CD14-positive monocyte (primary cell): Measurements from ENCODE around the gene CDC6. TPM values are rescaled to one million over a fixed set of nuclear protein-coding genes. Genes with fewer than 3 reads are reported as not detected.

Experiments
- DNase-seq, 3 donors: peaks; one replicate each; pipeline ENCODE4 v3.0.0-alpha.2; 2011 to 2022
- H2AFZ ChIP-seq: 2 replicates; pipeline ENCODE4 v1.6.0; 2012; ENCODE audit warnings: mild to moderate bottlenecking, low read depth, low read length, inconsistent platforms; ENCODE audit not compliant: insufficient read depth, poor library complexity, severe bottlenecking
- H3K27ac ChIP-seq, 2 donors: 1 replicate in 1 of 2; 2 replicates in 1 of 2; pipeline ENCODE4 v1.5.1; 2012 to 2013; ENCODE audit warnings: low read length in 2 of 2, control low read depth in 1 of 2, inconsistent platforms in 1 of 2, low read depth in 1 of 2, mild to moderate bottlenecking in 1 of 2
- H3K27me3 ChIP-seq, 2 donors: one replicate each; pipeline versions ENCODE4 v1.6.0 to v1.6.1; 2011 to 2013; ENCODE audit warnings: low read length in 2 of 2; ENCODE audit not compliant: control insufficient read depth in 2 of 2, insufficient read depth in 2 of 2
- H3K36me3 ChIP-seq, 2 donors: replicated peaks in 1 of 2; 1 replicate in 1 of 2; 2 replicates in 1 of 2; pipeline versions ENCODE4 v1.5.1 to v1.6.1; 2012 to 2013; ENCODE audit warnings: low read length in 2 of 2, control low read depth in 1 of 2, inconsistent platforms in 1 of 2, mild to moderate bottlenecking in 1 of 2; ENCODE audit not compliant: insufficient read depth in 2 of 2, control insufficient read depth in 1 of 2
- H3K4me1 ChIP-seq, 2 donors: 1 replicate in 1 of 2; 2 replicates in 1 of 2; pipeline versions ENCODE4 v1.5.1 to v1.6.1; 2012 to 2013; ENCODE audit warnings: low read length in 2 of 2, control low read depth in 1 of 2, inconsistent platforms in 1 of 2, mild to moderate bottlenecking in 1 of 2, moderate library complexity in 1 of 2; ENCODE audit not compliant: insufficient read depth in 2 of 2, control insufficient read depth in 1 of 2
- H3K4me2 ChIP-seq: replicated peaks from 2 replicates; pipeline ENCODE3; 2012; ENCODE audit warnings: low read length, moderate library complexity, mild to moderate bottlenecking; ENCODE audit not compliant: poor library complexity, severe bottlenecking; ENCODE audit errors: extremely low read depth
- H3K4me3 ChIP-seq, 3 experiments: fragments of 200-600 bp in 1 of 3; sonication (generic) in 1 of 3; replicated peaks in 1 of 3; 1 replicate in 2 of 3; 2 replicates in 1 of 3; pipeline ENCODE4 v1.5.1; 2011 to 2013; ENCODE audit warnings: low read length in 3 of 3, mild to moderate bottlenecking in 3 of 3, control low read depth in 2 of 3, low read depth in 2 of 3, inconsistent platforms in 1 of 3, moderate library complexity in 1 of 3
- H3K79me2 ChIP-seq: 2 replicates; pipeline ENCODE4 v1.6.0; 2012; ENCODE audit warnings: mild to moderate bottlenecking, control low read depth, inconsistent platforms, low read length, moderate library complexity; ENCODE audit not compliant: insufficient read depth
- H3K9ac ChIP-seq: 2 replicates; pipeline ENCODE4 v1.6.0; 2017; ENCODE audit warnings: low read length, mild to moderate bottlenecking; ENCODE audit not compliant: insufficient read depth, poor library complexity, severe bottlenecking
- H3K9me3 ChIP-seq, 2 donors: replicated peaks in 1 of 2; 1 replicate in 1 of 2; 2 replicates in 1 of 2; pipeline versions ENCODE4 v1.5.1 to v1.6.1; 2012 to 2013; ENCODE audit warnings: low read length in 2 of 2, control low read depth in 1 of 2; ENCODE audit not compliant: control insufficient read depth in 1 of 2, insufficient read depth in 1 of 2
- H4K20me1 ChIP-seq: 2 replicates; pipeline ENCODE4 v1.6.0; 2012; ENCODE audit warnings: mild to moderate bottlenecking, low read length, control low read depth, moderate library complexity; ENCODE audit not compliant: insufficient read depth
- H3K27ac Mint-ChIP-seq, 7 donors: one replicate each; pipeline ENCODE4 v1.8.0; 2020; ENCODE audit warnings: mild to moderate bottlenecking in 7 of 7, mixed read lengths in 7 of 7, moderate library complexity in 6 of 7, inconsistent platforms in 2 of 7
- H3K27me3 Mint-ChIP-seq, 3 donors: one replicate each; pipeline ENCODE4 v1.8.0; 2021 to 2022; ENCODE audit warnings: low read depth in 3 of 3, mild to moderate bottlenecking in 3 of 3, mixed read lengths in 3 of 3, moderate library complexity in 3 of 3, inconsistent platforms in 1 of 3
- H3K36me3 Mint-ChIP-seq, 2 donors: one replicate each; pipeline ENCODE4 v1.8.0; 2020; ENCODE audit warnings: mixed read lengths in 2 of 2, inconsistent platforms in 1 of 2, mild to moderate bottlenecking in 1 of 2
- H3K4me1 Mint-ChIP-seq: one replicate; pipeline ENCODE4 v1.8.0; 2020; ENCODE audit warnings: mild to moderate bottlenecking, mixed read lengths
- H3K4me3 Mint-ChIP-seq, 2 donors: one replicate each; pipeline ENCODE4 v1.8.0; 2020; ENCODE audit warnings: mild to moderate bottlenecking in 2 of 2, mixed read lengths in 2 of 2, moderate library complexity in 1 of 2
- H3K9me3 Mint-ChIP-seq, 7 donors: one replicate each; pipeline ENCODE4 v1.8.0; 2020 to 2022; ENCODE audit warnings: mixed read lengths in 7 of 7, mild to moderate bottlenecking in 6 of 7, moderate library complexity in 6 of 7, inconsistent platforms in 2 of 7
- WGBS: methylation state at CpG from one replicate; pipeline ENCODE4 v1.1.5; 2013; ENCODE audit warnings: missing lambda C conversion rate; ENCODE audit not compliant: insufficient coverage; 5-methylcytosine and 5-hydroxymethylcytosine counted together
- intact Hi-C, 2 donors: fragments of 100-400 bp; cut with micrococcal nuclease; formaldehyde crosslinking; loops; one replicate each; pipeline versions ENCODE4 v1.15.0 to v1.15.1; 2023
- polyA minus RNA-seq: library from RNA; depleted of rRNA, polyadenylated mRNA; stranded (reverse); fragments of >200 nt; gene quantifications from 2 replicates; pipeline ENCODE4 v1.2.3, GENCODE V29; 2012
- polyA plus RNA-seq, 3 donors: library from polyadenylated mRNA; depleted of rRNA in 1 of 3; unstranded in 2 of 3; stranded (reverse) in 1 of 3; fragments of 300-500 nt in 2 of 3; fragments of >200 nt in 1 of 3; fragmentation: Illumina TruSeq in 2 of 3; gene quantifications; 1 replicate in 2 of 3; 2 replicates in 1 of 3; pipeline ENCODE4 v1.2.3, GENCODE V29; 2012 to 2021
- total RNA-seq, 12 experiments: library from RNA in 1 of 12; stranded (reverse) in 1 of 12; fragments of 120-200 nt in 1 of 12; gene quantifications; one replicate each; pipeline ENCODE4 v1.2.4 and lab custom pipeline; 2013 to 2026; ENCODE audit warnings: mixed read lengths in 6 of 12, inconsistent platforms in 1 of 12
- TF ChIP-seq, protein P1 (sequence below): fragments of 200-600 bp; IDR thresholded peaks from one replicate; pipeline ENCODE4 v1.8.0; 2022; ENCODE audit warnings: antibody characterized with exemption, mild to moderate bottlenecking

Gene CDC6
- 0.25 TPM for total RNA-seq (2013)
- under 1 TPM in 2 of 3 donors, not detected in 1; 0.11 to 0.21 TPM for polyA plus RNA-seq
- under 0.01 and 0.88 TPM in 2 replicates for polyA minus RNA-seq
- 1.2 to 7.0 (median 2.1) reads per million in 11 experiments for total RNA-seq (lab: John Stamatoyannopoulos, UW)

DNA sequence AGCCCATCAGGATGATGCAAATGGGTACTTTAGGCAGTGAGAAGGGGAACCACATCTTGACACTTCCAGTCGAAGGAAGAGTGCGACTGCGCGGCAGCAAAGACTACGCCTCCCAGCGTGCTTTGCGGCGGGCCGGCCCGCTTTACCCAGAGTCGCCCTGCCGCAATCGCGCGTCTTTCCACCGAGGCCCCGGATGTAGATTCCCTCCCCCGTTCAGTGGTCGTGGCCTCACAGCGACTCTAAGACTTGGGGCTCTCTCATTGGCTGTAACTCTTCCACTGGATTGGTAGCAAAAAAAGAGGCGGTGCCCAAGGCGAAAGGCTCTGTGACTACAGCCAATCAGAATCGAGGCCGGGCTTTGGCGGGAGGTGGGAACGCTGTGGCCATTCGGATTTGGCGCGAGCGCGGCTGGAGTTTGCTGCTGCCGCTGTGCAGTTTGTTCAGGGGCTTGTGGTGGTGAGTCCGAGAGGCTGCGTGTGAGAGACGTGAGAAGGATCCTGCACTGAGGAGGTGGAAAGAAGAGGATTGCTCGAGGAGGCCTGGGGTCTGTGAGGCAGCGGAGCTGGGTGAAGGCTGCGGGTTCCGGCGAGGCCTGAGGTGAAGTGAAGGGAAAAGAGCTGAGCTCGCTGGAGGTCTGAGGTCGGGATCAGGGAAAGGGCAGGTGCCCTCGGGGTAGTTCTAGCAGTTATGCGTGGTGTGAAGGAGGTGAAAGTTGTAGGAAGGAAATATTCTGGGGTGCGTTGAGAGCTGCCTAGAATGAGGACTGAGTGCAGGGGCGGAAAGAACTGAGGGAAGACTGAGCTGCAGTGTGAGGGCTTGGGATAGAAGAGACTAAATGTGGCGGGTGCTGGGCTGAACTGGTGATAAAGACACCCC, at the start of gene CDC6:
CDC6 (plus strand) TSS at position 386 of the 876 bp plus-strand sequence. CDS start 1,542 bp downstream, outside the sequence.
- Histone ChIP-seq H2AFZ (peak within 1 kb of the TSS; percentile 95), H3K79me2 (peaks cover 37% of the 10 kb centered on the region), H3K9ac (no peak within 1 kb of the TSS), H3K4me3 (peak within 1 kb of the TSS; percentile 73 to 96 (median 74)), H3K27me3 (no peaks in the 10 kb centered on the region), H3K27ac (no peak within 1 kb of the TSS), H3K9me3 (no peaks in the 10 kb centered on the region), H3K36me3 (peaks cover 4 to 12% of the 10 kb centered on the region in 2 donors), H4K20me1 (no peaks in the 10 kb centered on the region), H3K4me1 (peaks cover 12 to 15% of the 10 kb centered on the region in 2 donors), H3K4me2 (peak within 1 kb of the TSS; percentile 98)
- DNase-seq, result peak; percentile 99
- H3K4me1 Mint-ChIP-seq, result peaks cover 15% of the 10 kb centered on the region
- peaks cover 0 to 1% (median 0%) of the 10 kb centered on the region in 3 donors for H3K27me3 Mint-ChIP-seq
- H3K9me3 Mint-ChIP-seq, result no peaks in the 10 kb centered on the region
- TF ChIP-seq, protein P1, sequence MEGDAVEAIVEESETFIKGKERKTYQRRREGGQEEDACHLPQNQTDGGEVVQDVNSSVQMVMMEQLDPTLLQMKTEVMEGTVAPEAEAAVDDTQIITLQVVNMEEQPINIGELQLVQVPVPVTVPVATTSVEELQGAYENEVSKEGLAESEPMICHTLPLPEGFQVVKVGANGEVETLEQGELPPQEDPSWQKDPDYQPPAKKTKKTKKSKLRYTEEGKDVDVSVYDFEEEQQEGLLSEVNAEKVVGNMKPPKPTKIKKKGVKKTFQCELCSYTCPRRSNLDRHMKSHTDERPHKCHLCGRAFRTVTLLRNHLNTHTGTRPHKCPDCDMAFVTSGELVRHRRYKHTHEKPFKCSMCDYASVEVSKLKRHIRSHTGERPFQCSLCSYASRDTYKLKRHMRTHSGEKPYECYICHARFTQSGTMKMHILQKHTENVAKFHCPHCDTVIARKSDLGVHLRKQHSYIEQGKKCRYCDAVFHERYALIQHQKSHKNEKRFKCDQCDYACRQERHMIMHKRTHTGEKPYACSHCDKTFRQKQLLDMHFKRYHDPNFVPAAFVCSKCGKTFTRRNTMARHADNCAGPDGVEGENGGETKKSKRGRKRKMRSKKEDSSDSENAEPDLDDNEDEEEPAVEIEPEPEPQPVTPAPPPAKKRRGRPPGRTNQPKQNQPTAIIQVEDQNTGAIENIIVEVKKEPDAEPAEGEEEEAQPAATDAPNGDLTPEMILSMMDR, result no peak
- H3K36me3 Mint-ChIP-seq, result peaks cover under 1 to 8% of the 10 kb centered on the region in 2 donors
- peak within 1 kb of the TSS; percentile 48 to 95 (median 87) for H3K27ac Mint-ChIP-seq
- intact Hi-C loops, result loop anchor here (5.0 to 10.0 kb wide), 2 partner anchors 70 to 173 kb away; partner anchors contain the start of gene WIPF2 (in 2 of the 2)
- under 1% methylated on average over 45 of the region's 47 CpGs for WGBS
- H3K4me3 Mint-ChIP-seq, result peak within 1 kb of the TSS; percentile 96 to 98

- Histone ChIP-seq H3K4me2 (no peak overlapping the region), H3K36me3 (peaks cover 5 to 51% of the 10 kb centered on the region in 2 donors), H3K9me3 (no peaks in the 10 kb centered on the region), H3K9ac (no peak overlapping the region), H3K4me3 (no peak overlapping the region), H3K27me3 (no peaks in the 10 kb centered on the region), H3K4me1 (no peaks in the 10 kb centered on the region), H3K27ac (no peak overlapping the region), H2AFZ (no peak overlapping the region), H4K20me1 (peaks cover 88% of the 10 kb centered on the region), H3K79me2 (peaks cover 93% of the 10 kb centered on the region)
- Mint-ChIP-seq H3K27ac (no peak overlapping the region), H3K9me3 (no peaks in the 10 kb centered on the region), H3K4me3 (no peak overlapping the region), H3K36me3 (peaks cover 18 to 51% of the 10 kb centered on the region in 2 donors), H3K4me1 (peaks cover 14% of the 10 kb centered on the region), H3K27me3 (no peaks in the 10 kb centered on the region)
- intact Hi-C loops, result no loop called here
- WGBS, result 100% methylated on average over 2 of the region's 4 CpGs
- TF ChIP-seq, protein P1, result no peak
- no peak for DNase-seq
Measured at GRCh38 chr17:40241252-40241834, 46.3 kb upstream of the CDC6 start.
